Omental fat pad (tissue), 4 donors: ENCODE results near the gene KSR2. TPM values are rescaled to one million over a fixed set of nuclear protein-coding genes. Genes with fewer than 3 reads are reported as not detected.
"Not testable (repeated sequence)": the region's sequence is repeated elsewhere in the genome, so short reads cannot be mapped to it uniquely, and the experiment has no call there.

Experiments
- ATAC-seq: fragments of 150-250 bp; one replicate; pipeline ENCODE4 v1.9.1; 2016; ENCODE audit warnings: mild to moderate bottlenecking, moderate library complexity; ENCODE audit not compliant: low FRiP score
- DNase-seq: peaks from one replicate; pipeline ENCODE4 v3.0.0-alpha.2; 2019; ENCODE audit warnings: low spot score
- total RNA-seq, 4 donors: library from RNA; depleted of rRNA; stranded (reverse); fragments of >200 nt; gene quantifications; one replicate each; pipeline ENCODE4 v1.1.0, GENCODE V29; 2016
- TF ChIP-seq, protein P1 (sequence below), 3 donors: fragments of 450-650 bp; IDR thresholded peaks; one replicate each; pipeline ENCODE4 v1.5.1; 2016 to 2017; ENCODE audit warnings: antibody characterized with exemption in 3 of 3, mild to moderate bottlenecking in 3 of 3, moderate library complexity in 2 of 3

Gene KSR2
- total RNA-seq, 4 donors from 2014 or later: under 0.01 to 0.16 (median under 0.01) TPM; not detected in 1

- no peak for DNase-seq
- ATAC-seq: no peak
- TF ChIP-seq, protein P1, sequence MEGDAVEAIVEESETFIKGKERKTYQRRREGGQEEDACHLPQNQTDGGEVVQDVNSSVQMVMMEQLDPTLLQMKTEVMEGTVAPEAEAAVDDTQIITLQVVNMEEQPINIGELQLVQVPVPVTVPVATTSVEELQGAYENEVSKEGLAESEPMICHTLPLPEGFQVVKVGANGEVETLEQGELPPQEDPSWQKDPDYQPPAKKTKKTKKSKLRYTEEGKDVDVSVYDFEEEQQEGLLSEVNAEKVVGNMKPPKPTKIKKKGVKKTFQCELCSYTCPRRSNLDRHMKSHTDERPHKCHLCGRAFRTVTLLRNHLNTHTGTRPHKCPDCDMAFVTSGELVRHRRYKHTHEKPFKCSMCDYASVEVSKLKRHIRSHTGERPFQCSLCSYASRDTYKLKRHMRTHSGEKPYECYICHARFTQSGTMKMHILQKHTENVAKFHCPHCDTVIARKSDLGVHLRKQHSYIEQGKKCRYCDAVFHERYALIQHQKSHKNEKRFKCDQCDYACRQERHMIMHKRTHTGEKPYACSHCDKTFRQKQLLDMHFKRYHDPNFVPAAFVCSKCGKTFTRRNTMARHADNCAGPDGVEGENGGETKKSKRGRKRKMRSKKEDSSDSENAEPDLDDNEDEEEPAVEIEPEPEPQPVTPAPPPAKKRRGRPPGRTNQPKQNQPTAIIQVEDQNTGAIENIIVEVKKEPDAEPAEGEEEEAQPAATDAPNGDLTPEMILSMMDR (IDR thresholded peaks at IDR 0.05): no peak
These were observed 199.9 kb downstream of the KSR2 start for GRCh38 chr12:117768860-117769259.

- DNase-seq (no peak), ATAC-seq (no peak)
These were observed 202.8 kb downstream of the KSR2 start for GRCh38 chr12:117766008-117766407.

GRCh38 chr12:117762143-117762542, 206.6 kb downstream of the KSR2 start:
- TF ChIP-seq, protein P1 (IDR thresholded peaks at IDR 0.05): no peak
- DNase-seq (no peak), ATAC-seq (no peak)

More at GRCh38 chr12:117766008-117766407, 202.8 kb downstream of the KSR2 start:
- TF ChIP-seq, protein P1 (IDR thresholded peaks at IDR 0.05): no peak

GRCh38 chr12:117761528-117762100, 207.2 kb downstream of the KSR2 start:
- TF ChIP-seq, protein P1 (IDR thresholded peaks at IDR 0.05): no peak
- ATAC-seq (no peak), DNase-seq (no peak)

DNA sequence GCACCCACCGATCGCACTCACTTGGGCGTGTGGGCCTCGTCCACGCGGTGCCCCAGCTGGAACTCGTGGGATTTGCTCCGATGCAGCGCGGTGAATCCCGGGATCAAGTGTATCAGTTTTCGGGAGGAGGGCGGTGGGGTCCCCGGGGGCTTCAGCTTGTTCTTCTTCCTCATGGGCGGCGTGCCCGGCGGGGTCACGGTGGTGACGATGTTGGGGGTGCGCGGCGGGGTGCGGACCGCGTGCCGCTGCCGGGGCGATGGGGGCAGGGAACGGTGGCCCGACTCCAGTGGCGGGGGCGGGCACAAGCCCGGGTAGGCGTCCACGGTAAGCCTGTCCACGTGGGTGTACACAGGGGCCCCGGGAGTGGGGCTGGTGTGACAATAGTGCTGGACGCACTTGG, 207.8 kb downstream of the KSR2 start:
- DNase-seq (no peak), ATAC-seq (no peak)
- TF ChIP-seq, protein P1 (IDR thresholded peaks at IDR 0.05): no peak

- TF ChIP-seq, protein P1 (IDR thresholded peaks at IDR 0.05): no peak
- ATAC-seq: no peak
- DNase-seq: no peak
These were observed 218.1 kb downstream of the KSR2 start for GRCh38 chr12:117750657-117751056.

GRCh38 chr12:117749431-117749830, 219.4 kb downstream of the KSR2 start:
- TF ChIP-seq, protein P1 (IDR thresholded peaks at IDR 0.05): no peak
- ATAC-seq (no peak), DNase-seq (no peak)

GRCh38 chr12:117746358-117746757, 222.4 kb downstream of the KSR2 start:
- not testable (repeated sequence) for DNase-seq, ATAC-seq
